Stimulated activated CD4-positive, alpha-beta T cell treated with anti-CD3 and anti-CD28 coated beads, Interleukin-4, amount 100 ng/mL, for 4 hours (primary cell): ENCODE data around the gene QRICH1.

Experiments used
- DNase-seq, 2 experiments: peaks; one replicate each; pipeline ENCODE4 v3.0.0-alpha.2; 2020

Gene QRICH1

DNA sequence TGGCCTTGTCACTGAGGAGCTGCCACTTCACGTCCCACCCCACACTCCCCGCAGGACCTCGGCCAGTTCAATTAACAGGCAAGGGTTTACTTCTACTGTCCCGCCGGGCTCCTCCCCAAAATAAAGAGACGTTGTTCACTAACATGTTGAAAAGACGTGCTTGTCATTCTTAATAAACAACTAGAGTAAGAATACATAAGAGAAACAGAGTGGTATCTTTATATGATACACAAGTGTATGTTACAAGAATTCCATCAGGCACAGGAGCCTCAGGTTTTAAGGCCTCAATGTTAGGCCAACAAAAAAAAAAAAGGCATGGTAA, 64.3 kb downstream of the QRICH1 start:
- no peak for DNase-seq

DNA sequence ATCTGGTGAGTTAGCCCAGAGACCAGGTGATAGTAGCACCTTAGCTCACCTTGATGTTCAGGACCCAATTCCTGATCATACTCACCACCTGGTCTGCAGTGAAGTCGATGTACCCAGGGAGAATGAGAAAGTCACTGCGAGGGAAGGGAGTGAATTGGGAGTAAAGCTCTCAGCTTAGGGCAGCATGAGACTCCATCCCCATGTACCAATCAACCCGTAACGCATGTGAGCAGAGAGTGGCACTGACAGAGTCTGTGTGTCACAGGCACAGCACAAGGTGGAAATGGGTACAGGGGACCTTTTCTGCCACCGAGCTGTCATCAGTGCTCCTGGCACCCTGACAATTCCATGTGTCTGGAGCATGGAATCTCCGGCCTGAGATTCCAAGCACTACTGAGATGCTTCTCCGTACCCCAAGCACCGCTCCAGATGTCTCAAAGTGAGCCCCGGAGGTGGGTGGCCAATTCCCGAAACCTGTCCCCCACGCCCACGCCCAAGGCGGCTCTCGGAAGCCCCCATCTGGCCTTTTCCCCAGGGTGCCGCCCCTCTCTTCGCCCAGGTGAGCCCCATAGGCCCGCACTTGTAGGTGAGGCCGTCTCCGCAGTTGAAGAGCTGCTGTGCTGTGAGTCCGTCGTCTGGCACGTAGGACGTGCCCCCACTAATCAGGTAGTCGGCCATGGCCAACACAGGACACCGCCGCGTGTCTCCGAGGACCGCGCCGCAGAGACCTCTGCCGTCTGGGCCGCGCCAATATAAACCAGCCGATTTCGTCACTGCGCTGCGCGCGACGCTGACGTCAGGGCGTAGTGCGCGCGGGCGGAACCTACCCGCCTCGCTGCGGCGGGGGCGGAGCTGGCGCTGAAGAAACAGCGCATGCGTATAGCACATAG, 65.0 kb downstream of the QRICH1 start, which contains the start of gene IMPDH2:
IMPDH2 (minus strand) TSS at position 726 of the 890 bp plus-strand sequence; CDS start at position 678, 48 bp downstream.
- peak; percentile 92 to 93 for DNase-seq

DNA sequence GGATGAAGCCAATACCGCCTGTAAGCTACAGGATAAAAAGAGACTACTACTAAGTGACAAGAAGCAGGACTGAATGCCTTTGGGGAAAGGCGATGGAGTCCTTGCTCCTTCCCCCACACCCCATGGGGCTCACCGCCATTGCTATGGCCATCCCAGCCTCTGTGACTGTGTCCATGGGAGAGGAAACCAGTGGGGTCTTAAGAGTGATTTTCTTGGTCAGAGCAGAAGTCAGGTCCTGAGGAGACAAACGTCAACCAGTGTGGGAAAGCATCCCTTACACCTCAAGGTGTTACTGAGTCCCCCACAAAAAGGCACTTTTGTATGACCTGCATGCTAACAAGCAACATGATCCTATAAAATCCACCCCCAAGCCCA, 65.6 kb downstream of the QRICH1 start:
- DNase-seq: no peak

DNA sequence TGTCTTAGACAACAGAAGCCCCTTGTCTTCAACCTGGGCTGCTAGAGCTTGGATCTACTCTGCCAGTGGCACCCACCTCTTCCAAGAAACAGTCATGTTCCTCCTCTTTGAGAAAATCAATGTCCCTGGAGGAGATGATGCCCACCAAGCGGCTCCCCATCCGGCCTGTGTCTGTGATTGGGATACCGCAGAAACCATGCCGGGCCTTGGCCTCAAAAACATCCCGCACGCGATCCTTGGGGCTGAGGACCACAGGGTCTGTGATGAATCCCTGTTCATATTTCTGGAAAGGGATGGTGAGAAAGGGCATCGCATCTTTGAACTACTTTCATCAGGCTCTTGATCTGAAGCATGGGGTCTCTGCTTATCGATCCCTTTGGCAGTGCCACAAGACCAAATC, 66.2 kb downstream of the QRICH1 start:
- DNase-seq: no peak

DNA sequence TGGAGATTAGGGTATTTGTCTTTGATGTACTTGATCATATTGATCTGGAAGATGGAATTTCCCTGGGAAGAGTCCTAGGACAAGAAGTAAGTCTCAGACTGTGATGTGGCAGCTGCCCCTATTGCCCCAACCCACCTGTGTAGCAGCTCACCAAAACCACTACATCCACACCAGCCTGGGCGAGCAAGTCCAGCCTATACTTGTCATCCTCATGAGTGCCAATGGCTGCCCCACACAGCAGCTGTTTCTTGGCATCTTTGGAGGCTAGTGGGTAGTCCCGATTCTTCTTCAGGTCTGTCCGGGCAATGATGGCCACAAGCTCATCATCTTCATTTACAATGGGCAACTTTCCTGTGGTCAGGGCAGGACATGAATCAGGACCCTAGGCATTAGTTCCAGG, 67.3 kb downstream of the QRICH1 start:
- DNase-seq: no peak

DNA sequence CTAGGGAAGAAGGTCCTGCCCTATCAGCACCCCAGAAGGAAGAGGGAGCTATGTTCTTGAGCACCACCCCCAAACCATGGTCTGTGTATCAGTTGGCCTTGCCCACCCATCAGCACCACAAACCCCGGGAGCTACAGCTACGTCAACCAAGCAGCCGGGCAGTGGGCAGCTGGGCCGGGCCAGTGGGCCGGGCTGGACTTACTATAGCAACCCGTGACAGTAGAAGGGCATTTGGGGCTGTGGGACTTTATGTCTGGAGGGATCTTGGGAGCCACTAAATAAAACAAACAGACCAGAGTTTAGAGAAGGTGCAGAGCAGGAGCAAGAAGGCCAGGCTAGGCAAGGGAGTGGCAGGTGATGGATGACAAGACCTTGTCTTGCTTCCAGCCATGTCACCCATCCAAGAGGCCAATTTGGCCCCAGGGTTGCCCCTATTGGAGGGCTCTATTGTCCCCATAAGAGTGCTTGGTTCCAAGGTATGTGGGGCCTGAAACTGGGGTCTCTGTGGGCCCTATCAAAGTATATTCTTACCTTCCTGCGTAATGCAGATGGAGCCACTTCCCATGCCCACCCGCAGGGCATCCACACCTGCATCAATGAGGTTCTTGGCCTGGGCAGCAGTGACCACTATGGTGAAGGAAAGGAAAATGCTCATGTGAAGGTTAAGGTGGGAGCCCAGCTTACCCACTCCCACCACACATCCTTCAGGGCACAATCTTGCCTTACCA, 67.9 kb downstream of the QRICH1 start:
- DNase-seq: no peak

DNA sequence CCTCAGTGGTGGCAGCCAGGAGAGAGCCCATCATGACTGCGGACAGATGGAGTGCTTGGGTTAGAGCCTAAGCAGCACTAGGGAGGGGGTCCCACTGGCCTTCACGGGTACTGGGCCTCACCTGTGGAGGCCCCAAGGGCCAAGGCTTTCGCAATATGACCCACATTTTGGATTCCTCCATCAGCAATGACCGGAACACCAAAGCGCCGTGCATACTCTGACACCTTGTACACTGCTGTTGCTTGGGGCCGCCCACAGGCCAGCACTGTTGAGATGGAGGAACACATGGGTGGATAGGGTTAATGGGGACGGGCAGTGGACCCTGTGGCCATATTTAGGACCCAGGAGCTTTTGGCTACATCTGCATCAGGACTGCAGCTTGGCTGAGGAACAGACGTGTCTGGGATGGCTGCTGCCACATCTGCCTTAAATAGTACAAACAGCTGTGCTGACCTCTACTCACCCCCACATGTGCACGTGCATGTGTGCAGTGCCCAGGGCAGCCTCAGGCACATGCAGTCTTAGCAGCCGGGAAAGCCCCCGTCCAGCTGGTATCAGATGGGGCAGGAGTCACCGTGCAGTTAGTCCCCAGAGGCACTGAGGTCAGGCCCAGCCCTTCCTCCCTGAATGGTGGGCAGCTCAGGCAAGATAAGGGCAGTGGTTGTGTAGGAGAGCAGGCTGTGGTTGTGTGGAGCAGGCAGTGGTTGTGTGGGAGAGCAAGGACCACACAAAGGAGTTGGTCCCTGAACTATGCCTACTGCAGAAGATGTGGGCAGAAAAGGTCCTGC, 68.7 kb downstream of the QRICH1 start:
- no peak for DNase-seq

DNA sequence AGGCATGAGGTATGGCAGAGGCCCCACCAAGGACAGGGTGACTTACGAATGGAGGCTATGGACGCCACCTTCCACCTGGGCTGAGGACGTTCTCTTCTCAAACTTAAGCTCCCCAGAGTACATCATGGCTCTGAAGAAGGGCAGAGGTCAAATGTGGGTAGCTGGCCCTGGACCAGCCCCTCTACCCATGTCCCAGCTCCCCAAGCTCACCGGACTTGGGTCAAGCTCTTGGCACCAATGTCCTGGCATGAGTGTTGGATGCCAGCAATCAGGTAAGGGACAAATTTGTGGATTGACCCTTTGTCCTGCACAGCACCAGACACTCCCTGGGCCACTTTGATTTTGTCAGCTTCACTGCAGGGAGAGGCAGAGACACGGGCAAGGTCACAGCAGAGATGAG, 69.4 kb downstream of the QRICH1 start:
- no peak for DNase-seq

DNA sequence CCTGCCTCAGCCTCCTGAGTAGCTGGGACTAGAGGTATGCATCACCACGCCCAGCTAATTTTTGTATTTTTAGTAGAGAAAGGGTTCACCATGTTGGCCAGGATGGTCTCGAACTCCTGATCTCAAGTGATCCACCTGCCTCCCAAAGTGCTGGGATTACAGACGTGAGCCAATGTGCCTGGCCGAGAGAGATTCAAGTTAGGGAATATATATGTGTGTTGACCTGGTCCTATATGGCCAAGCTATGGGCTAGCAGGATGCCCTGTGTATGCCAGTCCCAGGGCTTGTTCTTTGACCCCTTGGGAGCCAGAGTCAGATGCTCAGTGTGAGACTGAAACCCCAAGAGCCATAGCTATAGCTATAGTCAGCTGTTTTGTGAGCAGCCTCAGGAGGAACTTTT, 70.1 kb downstream of the QRICH1 start:
- no peak for DNase-seq

DNA sequence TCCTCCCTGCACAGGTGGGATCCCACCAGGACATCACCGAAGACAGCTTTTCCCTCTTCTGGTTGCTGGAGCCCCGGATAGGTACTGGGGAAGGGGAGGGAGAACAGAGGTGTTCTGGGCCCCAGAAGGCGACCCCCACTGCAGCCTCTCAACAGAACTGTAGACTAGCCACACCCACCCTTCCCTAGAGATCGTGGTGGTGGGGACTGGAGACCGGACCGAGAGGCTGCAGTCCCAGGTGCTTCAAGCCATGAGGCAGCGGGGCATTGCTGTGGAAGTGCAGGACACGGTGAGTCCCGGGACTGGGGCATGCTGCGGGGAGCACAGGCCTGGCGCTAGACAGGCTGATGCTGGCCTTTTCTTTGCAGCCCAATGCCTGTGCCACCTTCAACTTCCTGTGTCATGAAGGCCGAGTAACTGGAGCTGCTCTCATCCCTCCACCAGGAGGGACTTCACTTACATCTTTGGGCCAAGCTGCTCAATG, 71.1 kb downstream of the QRICH1 start:
- DNase-seq: no peak

DNA sequence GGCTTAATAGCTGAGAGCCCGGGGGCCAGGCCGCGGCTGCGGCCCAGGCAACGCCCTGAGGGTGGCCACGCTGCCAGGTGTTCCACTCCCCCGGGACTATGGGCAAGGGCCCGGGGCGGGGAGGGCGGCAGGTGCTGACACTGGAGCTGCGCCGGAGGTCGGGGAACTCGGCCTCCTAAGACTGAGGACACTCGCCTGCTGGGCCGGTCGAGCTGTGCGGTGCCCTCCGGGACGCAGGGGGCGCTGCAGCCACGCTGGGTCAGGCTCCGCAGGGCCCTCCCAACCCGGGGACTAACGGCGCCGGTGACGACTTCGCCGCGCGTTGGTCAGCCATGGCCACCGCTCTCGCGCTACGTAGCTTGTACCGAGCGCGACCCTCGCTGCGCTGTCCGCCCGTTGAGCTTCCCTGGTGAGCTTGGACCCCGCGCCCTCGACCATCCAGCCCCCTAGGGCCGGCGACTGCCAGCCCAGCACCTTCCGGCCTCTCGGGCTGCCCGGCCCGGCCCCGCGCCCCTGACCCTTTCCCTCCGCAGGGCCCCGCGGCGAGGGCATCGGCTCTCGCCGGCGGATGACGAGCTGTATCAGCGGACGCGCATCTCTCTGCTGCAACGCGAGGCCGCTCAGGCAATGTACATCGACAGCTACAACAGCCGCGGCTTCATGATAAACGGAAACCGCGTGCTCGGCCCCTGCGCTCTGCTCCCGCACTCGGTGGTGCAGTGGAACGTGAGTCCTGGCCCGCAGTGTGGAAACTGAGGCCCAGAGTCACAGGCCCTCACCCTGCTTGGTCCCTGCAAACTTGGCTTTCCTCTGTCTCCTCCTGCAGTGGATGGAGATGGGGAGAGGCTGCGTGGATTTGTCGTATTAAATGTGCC, 71.8 kb downstream of the QRICH1 start, which contains the start of gene NDUFAF3:
NDUFAF3 (plus strand) TSS at position 309 of the 875 bp plus-strand sequence; CDS start at position 333, 24 bp downstream.
- DNase-seq: peak; percentile 86 to 92

DNA sequence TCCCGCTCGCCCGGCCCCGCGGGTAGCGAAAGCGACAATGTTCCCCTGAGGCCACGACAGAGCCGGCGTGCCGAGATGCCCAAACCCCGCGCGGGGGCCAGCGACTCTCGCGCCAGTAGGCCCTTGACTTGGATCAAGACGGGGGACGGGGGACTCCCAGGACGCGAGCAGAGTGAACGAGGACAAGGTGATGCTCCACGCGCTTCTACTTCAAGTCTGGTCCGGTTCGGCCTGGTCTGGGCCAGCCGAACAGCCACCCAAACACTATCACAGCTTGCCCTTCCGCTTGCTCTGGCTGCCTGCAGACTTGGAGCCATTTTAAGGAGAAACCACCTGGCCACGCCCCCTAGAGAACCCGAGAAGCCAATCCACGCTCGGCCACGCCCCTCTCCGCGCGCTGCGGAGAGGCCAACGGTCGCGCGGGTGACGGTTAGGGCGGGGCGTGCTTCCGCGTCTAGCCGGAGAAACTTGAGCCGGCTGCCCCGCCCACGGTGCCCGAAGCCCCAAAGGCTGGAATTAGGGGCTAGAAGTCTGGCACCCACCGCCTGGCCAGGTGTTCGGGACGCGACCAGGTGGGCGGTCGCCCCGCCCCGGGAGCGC, 72.6 kb downstream of the QRICH1 start:
- DNase-seq: peak; percentile 97 to 99

DNA sequence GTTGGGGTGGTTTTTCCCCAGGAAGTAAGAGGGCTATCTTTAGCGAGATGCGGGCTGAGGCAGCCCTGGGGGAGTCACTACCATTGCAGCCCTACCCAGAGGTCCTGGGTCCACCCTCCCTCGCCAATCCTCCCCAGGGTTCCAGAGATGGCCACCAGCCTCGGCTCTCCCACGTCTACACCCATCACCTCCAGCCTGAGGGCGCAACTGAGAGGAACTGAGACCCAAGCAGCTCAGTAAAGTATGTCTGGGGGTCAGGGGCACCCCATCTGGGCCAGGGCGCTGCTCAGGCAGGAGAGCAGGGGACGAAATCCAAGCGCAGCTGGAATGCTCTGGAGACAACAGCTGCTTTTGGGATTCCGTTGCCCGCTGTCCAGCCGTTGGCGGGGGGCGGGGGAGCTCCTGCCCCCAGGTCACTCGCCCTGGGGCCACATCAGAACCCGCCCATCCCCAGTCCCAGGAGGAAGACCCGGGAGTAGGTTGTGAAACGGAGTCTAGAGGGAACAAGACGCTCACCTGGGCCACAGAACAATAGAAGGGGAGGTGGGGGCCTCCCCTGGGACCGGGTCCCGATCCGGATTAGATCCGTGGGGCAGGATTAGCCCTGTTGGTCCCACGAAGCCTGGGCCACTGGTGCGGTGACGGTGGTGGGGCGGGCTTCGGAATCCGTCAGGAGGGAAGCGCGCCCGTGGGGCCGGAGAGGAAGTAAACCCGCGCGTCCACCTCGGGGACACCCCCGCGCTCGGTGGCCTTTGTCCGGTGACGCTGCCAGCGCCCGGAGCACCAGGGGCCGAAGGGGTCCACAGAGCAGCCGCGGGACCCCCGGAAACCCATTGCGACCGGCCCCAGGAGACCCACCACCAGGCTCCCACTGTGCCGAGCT, 73.3 kb downstream of the QRICH1 start:
- no peak for DNase-seq

DNA sequence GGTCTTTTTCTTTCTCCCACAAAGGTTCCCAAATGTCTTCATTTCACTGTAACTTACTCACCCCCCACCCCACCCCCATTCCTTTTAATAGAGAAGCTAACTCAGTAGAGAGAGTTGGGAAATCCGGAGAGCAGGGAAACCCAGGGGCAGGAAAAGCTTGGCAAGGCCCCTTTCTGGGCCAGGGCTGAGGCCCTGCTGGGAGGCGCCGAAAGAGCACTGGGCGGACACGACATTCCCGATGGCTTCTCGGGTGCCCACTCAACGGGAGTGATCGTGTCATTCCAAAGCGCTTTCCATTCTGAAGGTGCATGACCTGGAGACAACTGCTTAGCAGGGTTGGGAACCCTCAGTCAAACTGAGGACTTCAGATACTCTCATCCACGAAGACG, 73.9 kb downstream of the QRICH1 start:
- no peak for DNase-seq

DNA sequence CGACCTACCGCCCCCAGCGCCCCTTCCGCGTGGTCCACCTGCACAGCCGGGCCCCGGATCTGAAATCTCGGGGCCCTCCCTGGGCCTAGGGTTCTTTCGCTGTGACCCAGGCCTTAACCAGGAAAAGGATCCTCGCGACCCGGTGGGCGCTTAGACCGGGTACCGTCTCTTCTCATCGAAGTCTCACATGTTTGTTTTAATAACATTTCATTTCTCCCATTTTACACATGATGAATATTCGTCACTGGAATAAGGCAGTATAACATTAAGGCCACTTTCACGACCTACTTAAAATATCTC, 75.2 kb downstream of the QRICH1 start:
- no peak for DNase-seq

DNA sequence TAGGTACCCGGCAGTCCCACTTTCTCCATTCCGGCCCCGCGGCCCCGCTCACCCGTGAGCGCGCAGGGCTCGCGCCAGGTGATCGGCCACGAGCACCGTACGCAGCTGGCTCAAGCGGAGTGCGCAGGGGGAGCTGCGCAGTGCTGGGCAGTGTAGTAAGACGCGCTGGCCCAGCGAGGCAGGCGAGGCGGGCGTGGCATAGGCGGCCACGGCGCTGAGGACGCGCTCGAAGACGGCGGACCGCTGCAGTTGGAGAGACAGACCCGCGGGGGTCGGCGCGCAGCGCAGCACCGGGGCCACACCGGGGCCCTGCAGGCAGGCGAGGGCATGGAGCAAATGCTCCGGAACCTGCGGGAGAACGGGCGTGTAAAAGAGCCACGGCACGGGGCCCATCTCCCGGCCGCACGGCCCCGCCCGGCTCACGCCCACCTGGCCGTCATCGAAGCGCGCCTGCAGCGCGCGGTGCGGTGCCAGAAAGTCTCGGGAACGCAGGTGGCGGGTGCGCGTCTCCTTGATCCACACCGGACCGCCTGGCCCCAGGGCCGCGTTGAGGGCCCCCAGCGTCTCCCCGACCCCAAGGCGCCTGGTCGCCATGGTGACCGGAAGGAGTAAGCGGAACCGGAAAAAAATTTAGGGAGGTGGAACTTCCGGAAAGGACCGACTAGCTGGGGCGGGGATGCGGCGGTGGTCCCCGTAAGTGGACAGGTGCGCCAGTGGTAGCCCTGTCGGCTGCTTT, 75.7 kb downstream of the QRICH1 start, which contains the start of gene DALRD3:
DALRD3 (minus strand) TSS at position 610 of the 736 bp plus-strand sequence; CDS start at position 594, 16 bp downstream.
- DNase-seq: peak; percentile 39 to 54

DNA sequence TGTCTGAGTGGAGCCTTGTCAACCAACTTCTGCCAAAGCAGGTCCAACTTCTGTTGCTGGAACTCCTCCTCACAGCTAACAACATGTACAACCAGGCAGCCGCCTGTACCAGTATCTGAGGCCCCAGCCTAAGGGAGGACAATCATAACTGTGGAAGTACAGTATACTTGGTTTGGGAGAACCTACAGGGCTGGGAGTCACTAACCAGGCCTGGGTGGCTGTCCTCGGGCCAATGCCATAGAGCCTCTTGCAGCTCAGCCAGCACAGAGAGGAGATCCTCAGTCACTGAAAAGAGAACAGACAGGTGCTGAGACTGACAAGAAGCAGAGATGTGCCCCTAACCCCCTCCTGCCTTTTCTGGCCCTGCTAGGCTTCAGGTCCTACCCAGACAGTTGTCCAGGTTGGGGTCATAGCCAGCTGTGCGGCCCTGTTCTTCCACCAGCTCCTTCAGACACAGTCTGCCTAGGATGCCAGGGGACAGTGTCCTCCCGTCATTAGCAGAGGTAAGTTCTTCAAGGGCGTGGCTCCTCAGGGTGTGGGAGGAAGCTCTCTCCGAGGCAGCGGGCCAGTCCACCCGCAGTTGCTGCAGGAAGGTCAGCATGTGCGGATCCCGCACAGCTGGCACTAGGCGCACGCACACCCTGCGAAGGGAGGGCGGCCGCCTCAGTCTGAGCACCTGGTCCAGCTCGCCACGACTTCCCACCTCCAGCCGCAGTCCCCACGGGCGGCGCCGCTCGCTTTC, 76.5 kb downstream of the QRICH1 start:
- DNase-seq: no peak

DNA sequence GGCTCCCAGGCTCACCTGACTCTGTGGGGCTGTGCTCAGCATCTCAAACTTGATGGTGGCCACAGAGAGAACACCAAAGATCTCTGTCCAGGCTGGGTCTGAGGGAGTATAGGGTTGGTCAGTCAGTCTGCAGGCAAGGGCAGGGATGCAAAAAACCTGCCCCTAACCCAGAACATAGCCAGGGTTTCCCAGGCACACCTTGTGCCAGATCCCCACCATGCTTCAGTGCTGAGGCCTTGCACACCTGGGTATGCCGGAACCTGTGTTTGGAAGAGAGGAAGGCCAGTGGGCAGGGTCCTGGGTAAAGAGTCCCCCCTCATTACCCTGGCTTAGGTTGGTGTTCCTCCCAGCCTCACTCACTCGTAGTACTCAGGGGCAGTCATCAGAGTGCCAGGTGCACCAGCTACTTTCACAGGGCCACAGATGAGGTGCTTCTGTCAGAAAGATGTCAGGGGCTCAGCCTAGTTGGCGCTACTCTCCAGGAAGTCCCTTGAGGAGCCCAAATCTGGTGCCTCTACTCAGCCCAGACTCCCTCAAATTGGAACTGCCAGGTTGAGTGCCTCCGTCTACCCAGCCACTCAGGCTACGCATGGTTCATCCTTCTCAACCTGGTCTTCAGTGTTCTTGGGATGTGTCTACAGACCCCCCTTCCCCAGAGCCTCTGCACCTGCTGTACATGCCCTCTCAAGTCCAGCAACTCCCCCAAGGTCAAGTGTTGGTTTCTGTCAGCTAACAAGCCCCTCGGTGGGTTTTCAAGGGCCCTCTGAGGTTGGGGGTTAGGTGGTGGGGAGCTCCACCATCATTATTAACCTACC, 77.2 kb downstream of the QRICH1 start:
- no peak for DNase-seq
